Left colon (tissue), 2 donors: ENCODE data around the gene IRF2. TPM values are rescaled to one million over a fixed set of nuclear protein-coding genes. Genes with fewer than 3 reads are reported as not detected.

ENCODE experiments used
- ATAC-seq: fragments of 200-7000 bp; cut with Tn5 transposase; one replicate; pipeline ENCODE4 v1.9.1; 2020; ENCODE audit warnings: mild to moderate bottlenecking, moderate library complexity
- DNase-seq, 2 donors: peaks; one replicate each; pipeline ENCODE4 v3.0.0-alpha.2; 2020
- intact Hi-C, 2 donors: fragments of 100-400 bp; cut with DNase I in 1 of 2; cut with micrococcal nuclease in 1 of 2; formaldehyde crosslinking; loops; one replicate each; pipeline versions ENCODE4 v1.11.2 to v1.14.0; 2022; cut with DNase I, micrococcal nuclease
- total RNA-seq, 2 donors: library from RNA; stranded (reverse); fragmentation: NEBNext Ultra II Directional; extraction: Animal tissue kit (Norgen Biotek cat#: 25700); gene quantifications; one replicate each; pipeline ENCODE4 v1.2.1, GENCODE V29; 2021
- donor health status: DM: no; HTN: no; CAD: no.
- donor health status: DM: yes; HTN: yes; CAD: no.

The IRF2 gene
- total RNA-seq, 2 donors from 2014 or later, result 45.5 to 51.3 TPM

DNA sequence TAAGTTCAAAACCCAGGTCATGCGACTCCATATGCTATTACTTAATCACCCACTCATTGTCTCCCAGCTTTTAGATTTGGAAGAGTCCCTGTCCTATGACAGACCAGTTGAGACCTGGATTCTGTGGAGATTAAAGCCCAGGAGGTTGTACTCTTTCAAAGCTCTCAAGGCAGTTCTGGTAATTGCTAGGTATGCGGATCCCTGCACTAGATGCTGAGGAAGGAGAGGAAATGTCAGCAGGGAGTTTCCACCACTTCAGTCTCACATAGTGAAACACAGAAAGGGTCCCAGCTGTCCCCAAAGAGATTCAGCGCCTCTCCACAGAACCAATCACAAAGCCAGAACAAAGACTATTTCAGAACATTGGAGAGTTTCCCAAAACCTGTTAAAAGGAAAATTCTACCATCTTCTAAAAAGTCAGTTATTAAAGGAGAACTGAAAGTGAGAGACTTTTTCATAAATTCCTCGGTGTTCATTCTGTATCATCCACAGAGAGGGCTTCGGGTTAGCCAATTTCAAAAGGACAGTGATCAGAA lies 53.4 kb downstream of the IRF2 start:
- ATAC-seq, result no peak
- intact Hi-C loops, result no loop called here
- no peak for DNase-seq

DNA sequence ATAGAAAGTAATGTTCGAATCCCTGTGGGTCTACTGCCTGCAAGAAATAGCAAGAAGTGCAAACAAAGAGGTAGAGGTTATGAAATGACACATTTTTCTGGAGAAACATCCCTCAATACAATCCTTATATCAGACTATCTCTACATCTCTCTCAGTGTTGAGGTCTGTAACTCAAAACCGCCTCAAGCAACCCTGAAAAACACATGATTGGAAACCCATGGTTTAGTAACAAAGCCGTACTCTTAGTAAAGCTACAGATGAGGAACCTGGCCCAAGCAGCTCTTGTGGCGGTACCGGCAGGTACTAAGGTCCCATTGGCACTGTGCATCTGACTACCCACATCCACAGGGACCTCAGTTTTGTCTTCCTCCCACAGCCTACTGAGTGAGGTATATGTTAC lies 53.9 kb downstream of the IRF2 start:
- intact Hi-C loops, result no loop called here
- ATAC-seq (no peak), DNase-seq (no peak)

DNA sequence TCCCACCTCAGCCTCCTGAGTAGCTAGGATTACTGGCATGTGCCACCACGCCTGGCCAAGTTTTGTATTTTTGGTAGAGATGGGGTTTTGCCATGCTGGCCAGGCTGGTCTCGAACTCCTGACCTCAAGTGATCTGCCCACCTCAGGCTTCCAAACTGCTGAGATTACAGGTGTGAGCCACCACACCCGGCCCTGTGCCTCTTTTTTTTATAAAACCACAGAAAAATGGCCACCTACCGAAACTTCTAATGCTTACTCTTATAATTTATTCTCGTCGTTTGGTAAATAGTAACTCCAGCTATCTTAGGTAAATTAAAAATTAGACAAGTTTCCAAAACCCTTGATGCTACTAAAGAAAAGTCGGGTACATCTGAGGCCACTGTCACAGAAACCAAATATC lies 54.4 kb downstream of the IRF2 start:
- ATAC-seq (no peak), DNase-seq (no peak)
- intact Hi-C loops, result no loop called here

DNA sequence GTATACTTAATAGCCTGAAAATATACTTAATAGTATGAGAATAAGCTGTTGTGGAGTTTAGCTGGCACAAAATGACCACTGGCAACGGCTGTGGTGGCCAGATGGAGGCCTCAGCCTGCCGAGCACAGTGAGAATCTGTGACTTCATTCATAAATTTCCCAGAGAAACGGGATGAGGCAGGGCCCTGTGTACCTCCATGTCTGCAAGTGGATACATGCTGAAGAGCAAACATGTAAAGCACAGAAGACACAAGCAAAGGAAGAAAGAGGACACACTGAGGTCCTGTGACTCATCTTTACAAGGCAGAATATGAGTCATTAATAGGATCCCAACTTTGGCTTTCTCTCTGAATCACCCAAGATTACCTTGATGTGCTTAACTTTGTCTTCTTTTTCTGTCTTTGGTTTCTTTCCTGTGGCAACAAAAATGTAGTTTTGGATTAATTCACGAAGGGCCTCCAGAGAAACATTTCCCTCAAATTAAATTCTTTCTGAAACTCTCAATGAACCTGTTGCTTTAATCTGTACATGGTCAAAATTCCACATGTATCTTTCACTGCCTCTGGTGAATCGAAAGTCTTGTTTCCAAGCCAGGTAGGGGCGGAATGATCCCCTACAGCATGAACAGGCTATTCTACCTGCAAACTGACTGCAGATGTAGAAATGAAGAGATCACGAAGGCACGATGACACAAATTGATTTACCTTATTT lies 56.4 kb downstream of the IRF2 start:
- intact Hi-C loops, result no loop called here
- DNase-seq, result no peak
- ATAC-seq, result peak; percentile 22

DNA sequence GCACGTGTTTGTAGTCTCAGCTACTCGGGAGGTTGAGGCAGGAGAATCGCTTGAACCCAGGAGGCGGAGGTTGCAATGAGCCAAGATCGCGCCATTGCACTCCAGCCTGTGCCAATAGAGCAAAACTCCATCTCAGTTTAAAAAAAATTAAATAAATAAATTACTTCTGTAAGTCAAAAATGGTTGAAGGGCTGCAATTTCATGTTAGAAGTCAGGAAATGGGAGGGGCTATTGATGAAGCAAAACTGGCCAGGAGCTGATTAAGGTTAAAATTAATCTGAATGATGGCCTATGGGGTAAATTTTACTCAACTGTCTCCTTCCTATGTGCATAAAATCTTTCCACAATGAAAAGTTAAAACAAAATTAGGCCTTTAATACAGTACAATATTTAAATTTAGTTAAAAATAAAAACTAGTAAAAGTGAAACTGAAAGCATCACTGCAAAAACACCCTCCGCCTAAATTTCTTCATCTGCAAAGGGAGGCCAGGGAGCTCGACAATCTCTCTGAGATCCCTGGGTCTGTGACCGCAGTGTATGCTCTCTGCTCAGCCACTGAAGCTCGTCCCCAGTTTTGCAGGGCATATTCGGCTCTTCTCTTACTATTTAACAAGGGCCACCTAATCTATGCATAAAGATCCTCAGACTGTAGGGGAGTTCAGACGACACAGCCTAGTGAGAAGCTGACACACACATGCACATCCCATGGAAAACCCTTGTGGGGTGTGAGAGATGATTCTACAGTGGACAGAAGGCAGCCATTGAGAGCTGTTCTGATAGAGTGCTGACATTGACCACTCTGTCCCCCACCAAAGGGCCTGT lies 57.2 kb downstream of the IRF2 start:
- intact Hi-C loops, result no loop called here
- ATAC-seq (no peak), DNase-seq (no peak)

DNA sequence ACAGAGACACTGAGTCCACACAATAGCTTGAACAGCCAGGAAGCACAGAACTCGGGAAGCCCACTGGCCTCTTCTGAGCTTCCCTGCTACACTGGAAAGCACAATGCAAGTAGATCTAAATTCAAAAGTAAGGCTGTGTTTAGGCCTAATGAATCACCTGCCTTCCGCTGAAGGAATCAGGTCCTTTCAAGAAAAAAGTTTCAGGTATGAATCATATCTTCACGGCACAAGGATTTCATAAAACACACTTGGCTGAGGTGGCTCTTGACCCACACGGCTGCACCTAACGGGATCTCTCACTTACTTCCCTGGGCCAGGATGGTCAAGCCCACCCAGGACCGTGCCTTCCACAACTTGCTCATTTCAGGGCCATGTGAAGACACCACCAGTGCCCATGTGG lies 59.3 kb downstream of the IRF2 start:
- ATAC-seq (no peak), DNase-seq (no peak)
- intact Hi-C loops, result no loop called here

DNA sequence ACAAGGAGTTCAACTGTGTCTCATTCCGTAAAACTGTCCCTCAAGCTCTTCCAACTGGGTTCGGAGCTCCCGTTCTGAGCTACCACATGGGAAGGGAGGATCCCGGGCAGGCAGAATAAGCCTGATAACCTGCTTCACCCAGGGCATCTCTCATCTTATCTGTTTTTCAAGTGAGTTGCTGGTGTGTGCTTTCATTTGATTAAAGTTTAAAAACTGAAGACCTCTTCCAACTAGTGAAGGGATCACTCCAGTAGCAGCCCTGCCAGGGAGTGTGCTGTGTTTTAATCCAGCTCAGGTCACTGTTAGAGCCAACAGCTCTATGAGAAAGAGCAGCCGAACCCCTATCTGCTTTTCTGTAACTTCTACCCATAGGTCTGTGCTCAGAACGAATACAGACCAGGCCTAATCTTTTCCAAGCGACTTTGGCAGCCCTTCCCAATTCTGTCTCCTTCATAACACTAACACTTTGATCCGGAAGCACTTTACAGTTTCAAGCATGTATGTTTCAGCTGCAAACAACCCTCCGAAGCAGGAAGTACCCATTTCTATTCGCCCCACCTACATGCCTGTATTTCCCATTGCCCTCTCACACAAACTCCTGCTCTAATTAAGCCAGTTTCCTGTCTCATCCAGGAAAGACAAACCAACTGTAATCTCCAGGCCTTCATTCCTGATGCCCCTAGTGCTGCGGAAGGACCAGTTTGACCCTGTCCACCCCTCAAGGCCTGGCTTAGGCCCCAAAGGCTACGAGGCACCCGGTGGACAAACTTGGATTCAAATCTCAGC lies 60.9 kb downstream of the IRF2 start:
- DNase-seq, result no peak
- peak; percentile 92 for ATAC-seq
- intact Hi-C loops, result no loop called here

DNA sequence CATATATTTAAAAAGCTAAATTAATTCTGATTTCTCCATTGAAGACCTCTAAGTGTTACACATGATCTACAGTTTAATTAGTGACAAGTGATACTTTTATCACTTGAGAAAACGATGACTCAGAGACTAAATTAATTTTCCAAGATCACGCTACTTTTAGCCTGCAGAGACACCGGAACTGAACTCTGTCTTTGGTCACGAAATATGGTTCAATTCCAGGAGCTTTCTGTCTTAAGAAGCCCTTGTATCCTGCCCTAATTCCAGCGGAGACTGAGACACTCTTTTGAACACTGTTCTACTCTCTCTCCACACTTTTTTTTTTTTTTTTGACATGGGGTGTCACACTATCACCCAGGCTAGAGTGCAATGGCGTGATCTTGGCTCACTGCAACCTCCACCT lies 63.6 kb downstream of the IRF2 start:
- DNase-seq (no peak), ATAC-seq (no peak)
- intact Hi-C loops, result no loop called here

DNA sequence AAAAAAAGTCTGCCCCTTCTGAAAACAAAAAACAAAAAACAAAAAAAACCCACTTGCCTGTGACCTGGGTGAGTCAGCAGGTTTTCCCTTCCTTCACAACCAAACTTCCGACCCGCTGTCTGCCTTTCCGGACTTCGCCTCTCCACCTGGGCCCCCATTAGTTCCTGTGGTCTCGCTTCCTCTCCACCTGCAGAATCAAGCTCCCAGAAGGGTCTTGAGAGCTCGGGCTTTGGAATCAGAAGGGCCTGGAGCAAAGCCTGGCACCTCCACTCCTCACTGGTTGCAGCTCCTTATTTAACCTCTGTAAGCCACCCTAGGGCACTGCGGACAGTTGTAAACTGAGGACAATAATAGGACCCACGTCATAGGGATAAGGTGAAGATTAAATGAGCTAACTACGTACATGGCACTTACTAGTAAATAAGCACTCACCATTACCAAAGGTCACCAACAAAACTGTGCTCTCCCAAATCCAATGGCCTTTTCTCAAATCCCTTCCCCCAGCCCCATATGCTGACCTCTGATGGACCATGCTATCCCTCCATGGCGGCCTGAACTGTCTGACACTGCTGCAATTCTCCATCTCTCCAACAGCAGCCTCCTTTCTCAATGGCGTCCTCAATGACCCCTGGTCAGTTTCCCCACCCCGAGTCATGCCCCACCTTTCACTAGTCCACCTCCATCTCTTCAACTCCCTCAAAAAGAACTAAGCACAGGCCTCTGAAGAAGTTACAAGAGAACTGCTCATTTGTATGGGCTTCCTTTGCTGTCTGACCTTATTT lies 64.2 kb downstream of the IRF2 start:
- intact Hi-C loops, result no loop called here
- DNase-seq, result no peak
- ATAC-seq, result no peak

DNA sequence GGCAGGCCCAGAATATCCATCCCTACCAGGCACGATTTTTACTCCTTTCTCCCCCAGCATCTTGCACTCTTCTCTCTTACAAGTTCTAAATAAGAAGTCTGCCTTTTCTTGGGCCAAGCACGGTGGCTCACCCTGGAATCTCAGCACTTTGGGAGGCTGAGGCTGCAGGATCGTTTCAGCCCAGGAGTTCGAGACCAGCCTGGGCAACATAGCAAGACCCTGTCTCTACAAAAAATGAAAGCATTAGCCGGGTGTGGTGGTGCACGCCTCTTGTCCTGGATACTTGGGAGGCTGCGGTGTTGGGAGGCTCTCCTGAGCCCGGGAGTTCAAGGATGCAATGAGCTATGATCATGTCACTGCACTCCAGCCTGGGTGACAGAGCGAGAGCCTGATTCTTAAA lies 64.8 kb downstream of the IRF2 start:
- no peak for ATAC-seq
- DNase-seq, result no peak
- intact Hi-C loops, result no loop called here

DNA sequence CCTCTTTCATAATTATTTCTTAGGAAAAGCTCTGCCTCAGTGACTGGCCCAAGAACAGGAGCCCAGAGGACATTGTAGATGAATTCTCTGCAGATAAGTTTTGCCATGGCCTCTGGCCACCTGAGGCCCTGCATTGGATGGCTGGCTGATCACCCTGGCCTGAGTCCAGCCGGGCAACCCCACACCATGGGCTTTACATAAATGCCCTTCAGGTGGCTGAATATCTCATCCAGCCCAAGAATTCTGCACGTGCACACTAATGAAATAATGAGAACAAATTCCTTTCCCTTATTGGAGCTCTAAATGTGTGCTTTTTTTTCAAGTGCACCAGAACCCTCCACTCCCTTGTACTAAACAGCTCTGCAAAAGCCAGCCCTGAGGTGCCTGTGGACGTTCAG lies 65.7 kb downstream of the IRF2 start:
- intact Hi-C loops, result no loop called here
- DNase-seq (no peak), ATAC-seq (no peak)

DNA sequence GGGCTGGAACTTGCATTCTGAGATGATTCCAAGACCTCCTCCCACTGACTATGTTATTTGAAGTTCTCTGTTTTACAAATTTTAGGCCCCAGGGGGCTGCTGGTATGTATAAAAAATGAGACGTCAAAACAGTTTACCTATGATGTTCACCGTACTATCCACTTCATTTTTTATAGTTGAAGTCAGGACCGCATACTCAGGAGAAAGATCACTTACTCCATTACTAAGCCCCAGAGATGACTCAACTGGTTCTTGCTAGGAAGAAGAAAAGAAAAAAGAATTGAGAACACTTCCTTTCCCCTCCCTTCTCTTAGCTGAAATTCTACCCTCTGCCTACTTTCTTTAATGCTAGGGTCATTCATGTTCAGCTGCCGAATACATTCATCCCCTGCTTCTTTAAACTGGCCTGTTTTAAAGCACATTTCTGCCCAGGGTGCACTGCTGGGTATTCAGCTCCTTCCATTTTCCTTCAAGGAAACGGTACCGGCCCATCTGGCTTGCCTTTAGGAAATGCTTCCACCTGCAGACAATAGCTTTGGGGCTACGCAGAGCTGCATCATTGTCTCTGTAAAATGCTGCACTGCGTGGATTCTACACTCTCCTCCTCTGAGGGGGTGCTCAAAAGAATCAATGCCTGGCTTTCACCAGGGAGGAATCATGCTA lies 66.2 kb downstream of the IRF2 start:
- ATAC-seq (no peak), DNase-seq (no peak)
- intact Hi-C loops, result no loop called here

DNA sequence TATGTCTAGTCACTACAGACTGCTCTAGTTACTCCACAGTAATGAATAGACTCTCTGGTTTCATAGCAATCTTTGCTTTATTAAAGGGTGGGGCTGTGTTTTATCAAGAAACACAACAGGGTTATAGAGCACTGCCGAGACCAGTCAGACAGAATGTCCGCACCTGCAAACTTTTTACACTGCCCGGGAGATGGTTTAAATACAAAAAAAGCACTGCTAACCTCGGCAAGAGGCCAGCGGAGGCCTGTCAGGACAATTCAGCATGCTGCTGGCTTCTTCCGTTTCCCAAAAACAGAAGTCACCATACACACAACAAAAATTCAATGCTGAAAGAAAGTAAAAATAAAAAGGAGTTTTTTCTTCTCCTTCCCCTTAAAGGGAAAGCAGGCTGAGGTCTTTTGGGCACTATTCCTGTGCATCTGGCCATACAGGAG lies 67.4 kb downstream of the IRF2 start:
- peak; percentile 97 for ATAC-seq
- DNase-seq, result peak; percentile 49 to 58
- intact Hi-C loops, result no loop called here

DNA sequence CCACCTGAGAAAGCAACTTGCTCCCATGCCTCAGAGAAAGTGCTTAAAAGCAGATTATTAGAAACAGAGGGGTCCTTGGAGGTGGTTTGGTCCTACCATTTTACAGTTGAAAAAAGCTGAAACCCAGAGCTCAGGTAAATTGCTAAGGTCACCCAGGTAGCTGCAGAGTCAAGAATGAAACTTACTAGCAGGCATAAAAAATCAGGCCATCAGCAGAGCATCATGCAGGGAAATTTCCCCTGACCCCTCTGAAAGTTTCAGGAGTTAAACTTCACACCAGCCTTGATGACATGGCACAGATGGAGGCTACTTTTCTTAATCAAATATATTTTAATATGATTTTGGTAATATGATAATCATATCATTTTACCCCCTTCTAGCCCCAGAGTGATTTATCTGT lies 70.3 kb downstream of the IRF2 start:
- DNase-seq (no peak), ATAC-seq (no peak)
- intact Hi-C loops, result no loop called here

DNA sequence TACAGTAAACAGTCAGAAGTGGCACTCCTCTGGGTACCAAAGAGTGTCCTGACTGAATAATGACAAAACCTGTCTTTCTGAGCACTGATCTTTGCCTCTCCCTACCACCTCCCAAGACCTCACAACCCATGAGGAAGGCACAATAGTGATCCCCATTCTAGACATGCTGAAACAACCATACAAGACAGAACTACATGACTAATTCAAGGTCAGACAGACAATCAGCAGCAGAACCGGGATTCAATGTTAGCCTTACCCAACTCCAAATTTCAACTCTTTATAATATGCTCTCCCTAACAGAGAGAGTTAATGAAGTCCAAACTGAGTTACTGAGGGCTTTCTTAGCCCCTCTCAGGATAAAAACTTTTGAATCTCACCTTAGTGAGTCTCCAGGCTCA lies 71.0 kb downstream of the IRF2 start:
- intact Hi-C loops, result no loop called here
- no peak for ATAC-seq

DNA sequence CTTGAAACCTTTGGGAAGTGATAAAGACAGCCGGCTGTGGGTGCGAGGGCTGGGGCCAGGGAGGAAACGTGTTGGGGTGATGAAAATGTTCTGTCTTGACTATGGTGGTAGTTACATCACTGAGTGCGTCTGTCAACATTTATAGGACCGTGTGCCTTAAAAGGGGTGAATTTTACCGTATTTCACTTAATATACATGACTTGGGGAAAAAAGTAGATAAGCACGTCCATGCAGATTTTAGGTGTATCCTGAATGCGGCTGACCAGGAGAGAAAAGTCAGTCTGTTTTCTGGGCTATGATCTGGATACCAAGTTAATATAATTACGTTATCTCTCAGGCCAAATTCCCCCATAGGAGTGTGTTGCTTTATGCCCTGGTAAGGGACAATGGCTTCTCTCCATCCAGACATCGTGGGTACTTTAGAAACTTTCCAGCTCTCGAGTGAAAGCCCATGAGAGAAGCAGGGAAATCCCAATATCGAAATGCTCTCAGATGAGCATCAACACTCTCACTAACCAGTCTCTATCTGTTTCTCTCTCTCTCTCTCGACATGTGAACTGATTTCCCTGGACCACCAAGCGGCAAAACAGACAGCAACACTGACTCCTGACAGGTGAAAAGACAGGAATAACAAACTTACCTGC lies 71.5 kb downstream of the IRF2 start:
- DNase-seq (no peak), ATAC-seq (no peak)
- intact Hi-C loops, result no loop called here

More for the DNA sequence above, 71.0 kb downstream of the IRF2 start:
- no peak for DNase-seq

DNA sequence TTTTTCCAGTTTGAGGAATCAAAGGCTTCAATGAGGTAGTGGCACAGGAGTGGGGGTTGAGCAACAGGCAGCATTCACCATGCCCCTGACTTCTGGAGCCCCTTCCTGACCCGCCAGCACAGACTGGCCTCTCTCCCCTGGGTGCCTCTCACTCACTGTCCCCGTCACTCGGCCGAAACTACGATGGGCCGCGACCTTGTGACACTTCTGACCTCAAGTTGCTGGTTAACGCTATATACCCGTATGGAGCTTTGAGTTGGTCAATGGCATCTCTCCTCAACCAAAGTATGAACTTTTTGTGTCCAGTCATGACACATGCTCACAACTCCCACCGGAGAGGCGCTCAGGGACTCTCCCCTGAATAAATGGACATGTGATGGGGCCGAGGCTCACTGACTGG lies 72.1 kb downstream of the IRF2 start:
- intact Hi-C loops, result no loop called here
- DNase-seq, result no peak
- no peak for ATAC-seq
